OCI-LY3 (cell line): ENCODE measurements around the gene ITGA2.

Source experiments
- H2AFZ ChIP-seq: fragments of 200-600, 300-600 bp; shearing (Covaris generic); 2 replicates; pipeline ENCODE4 v1.6.0; 2014; ENCODE audit warnings: antibody characterized with exemption, low read depth, low read length
- H3K27ac ChIP-seq: fragments of 200-600, 300-600 bp; sonication (generic); 2 replicates; pipeline ENCODE4 v1.5.1; 2014; ENCODE audit warnings: mild to moderate bottlenecking, low read length, moderate library complexity, mixed read lengths
- H3K27me3 ChIP-seq: fragments of 200-600, 300-600 bp; sonication (generic); 2 replicates; pipeline ENCODE4 v1.6.1; 2014; ENCODE audit warnings: low read depth, low read length, mixed read lengths
- H3K36me3 ChIP-seq: fragments of 200-600, 300-600 bp; sonication (generic); replicated peaks from 2 replicates; pipeline ENCODE3; 2014; ENCODE audit warnings: low read depth, low read length, mixed read lengths
- H3K4me1 ChIP-seq: fragments of 300-600, 200-600 bp; sonication (generic); 2 replicates; pipeline ENCODE4 v1.6.1; 2014; ENCODE audit warnings: low read length, mixed read lengths
- H3K4me2 ChIP-seq: fragments of 200-600, 300-600 bp; sonication (generic); 2 replicates; pipeline ENCODE4 v1.6.1; 2014; ENCODE audit warnings: low read length, mixed read lengths
- H3K4me3 ChIP-seq: fragments of 300-600, 200-600 bp; sonication (generic); 2 replicates; pipeline ENCODE4 v1.5.1; 2014; ENCODE audit warnings: antibody characterized with exemption, mild to moderate bottlenecking, low read length, moderate library complexity
- H3K79me2 ChIP-seq: fragments of 300-600, 200-600 bp; shearing (Covaris generic); 2 replicates; pipeline ENCODE4 v1.6.1; 2014; ENCODE audit warnings: mild to moderate bottlenecking, low read length, mixed read lengths
- H3K9ac ChIP-seq: fragments of 300-600, 200-600 bp; shearing (Covaris generic); 2 replicates; pipeline ENCODE4 v1.6.0; 2014; ENCODE audit warnings: mild to moderate bottlenecking, low read length, moderate library complexity
- H3K9me3 ChIP-seq: fragments of 200-600, 300-600 bp; shearing (Covaris generic); 2 replicates; pipeline ENCODE4 v1.6.1; 2014; ENCODE audit warnings: low read length, mixed read lengths; ENCODE audit not compliant: insufficient read depth
- H4K20me1 ChIP-seq: fragments of 200-600, 300-600 bp; sonication (generic); 2 replicates; pipeline ENCODE4 v1.6.1; 2016; ENCODE audit warnings: low read length, mixed read lengths; ENCODE audit not compliant: insufficient read depth
- EZH2phosphoT487 ChIP-seq: fragments of 200-600 bp; shearing (Covaris generic); IDR thresholded peaks from 2 replicates; pipeline ENCODE4 v1.6.1; 2018; ENCODE audit warnings: antibody characterized with exemption, mixed run types, low read depth
- TF ChIP-seq, protein P1 (sequence below): fragments of 200-600, 300-600 bp; sonication (generic); IDR thresholded peaks from 2 replicates; pipeline ENCODE4 v1.5.1; 2014; ENCODE audit warnings: antibody characterized with exemption, low read length, low read depth

ITGA2 gene

DNA sequence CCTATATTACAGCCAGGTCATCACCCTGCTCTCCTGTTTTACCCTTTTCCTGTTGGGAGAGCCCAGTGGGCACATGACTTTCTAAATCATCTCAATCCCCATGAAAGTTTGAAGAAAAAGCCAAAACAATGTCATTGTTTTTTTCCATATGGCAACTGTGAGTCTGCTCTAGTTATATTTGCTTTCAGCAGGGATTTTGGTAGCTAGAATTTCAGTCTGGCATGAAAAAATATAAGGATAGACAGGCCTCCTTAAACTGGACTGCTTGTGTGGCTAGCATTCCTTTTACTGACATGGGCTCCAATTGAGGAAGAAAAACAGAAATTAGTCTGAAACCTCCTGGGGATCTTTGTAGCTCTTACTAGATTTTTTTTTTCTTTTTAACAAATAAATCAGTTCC is 94.8 kb downstream of the ITGA2 start:
- Histone ChIP-seq H2AFZ (no peak overlapping the region), H3K36me3 (peaks cover 42% of the 10 kb centered on the region)

DNA sequence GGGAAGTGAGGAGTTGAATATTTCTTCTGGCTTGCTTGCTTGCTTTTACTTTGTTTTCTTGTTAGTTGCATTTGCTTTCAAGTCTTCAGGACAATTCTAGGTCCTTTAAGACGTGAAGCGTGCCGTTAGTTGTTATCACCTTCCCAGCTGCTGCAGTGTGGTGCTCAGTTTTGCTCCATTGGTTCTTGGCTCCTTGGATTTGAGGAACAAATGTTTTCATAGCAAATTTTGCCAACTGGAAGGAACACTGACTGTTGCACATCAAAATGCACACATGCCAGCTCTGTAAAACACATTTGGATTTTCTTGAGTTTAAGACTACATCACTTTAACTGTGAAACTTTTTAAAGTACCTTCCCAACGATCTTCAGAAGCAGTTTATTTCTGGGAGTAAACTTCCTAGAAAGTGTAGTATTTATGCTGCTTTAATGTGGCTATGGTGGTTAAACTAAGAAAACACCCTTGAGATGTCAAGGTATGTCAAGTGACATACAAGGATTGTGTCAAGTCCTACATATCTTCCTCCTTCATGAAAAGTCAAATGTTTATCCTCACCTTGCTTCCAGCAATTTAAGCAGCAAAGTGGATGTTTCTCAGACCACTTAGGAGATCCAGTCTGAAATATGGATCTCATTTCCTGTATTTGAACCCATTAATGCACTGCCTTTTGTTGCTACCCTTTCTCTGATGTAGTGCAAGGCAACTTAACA is 95.5 kb downstream of the ITGA2 start:
- no peak overlapping the region for H2AFZ ChIP-seq
- no peak overlapping the region for H3K27ac ChIP-seq
- no peaks in the 10 kb centered on the region for H4K20me1 ChIP-seq
- no peak for TF ChIP-seq EZH2phosphoT487
- TF ChIP-seq, protein P1, sequence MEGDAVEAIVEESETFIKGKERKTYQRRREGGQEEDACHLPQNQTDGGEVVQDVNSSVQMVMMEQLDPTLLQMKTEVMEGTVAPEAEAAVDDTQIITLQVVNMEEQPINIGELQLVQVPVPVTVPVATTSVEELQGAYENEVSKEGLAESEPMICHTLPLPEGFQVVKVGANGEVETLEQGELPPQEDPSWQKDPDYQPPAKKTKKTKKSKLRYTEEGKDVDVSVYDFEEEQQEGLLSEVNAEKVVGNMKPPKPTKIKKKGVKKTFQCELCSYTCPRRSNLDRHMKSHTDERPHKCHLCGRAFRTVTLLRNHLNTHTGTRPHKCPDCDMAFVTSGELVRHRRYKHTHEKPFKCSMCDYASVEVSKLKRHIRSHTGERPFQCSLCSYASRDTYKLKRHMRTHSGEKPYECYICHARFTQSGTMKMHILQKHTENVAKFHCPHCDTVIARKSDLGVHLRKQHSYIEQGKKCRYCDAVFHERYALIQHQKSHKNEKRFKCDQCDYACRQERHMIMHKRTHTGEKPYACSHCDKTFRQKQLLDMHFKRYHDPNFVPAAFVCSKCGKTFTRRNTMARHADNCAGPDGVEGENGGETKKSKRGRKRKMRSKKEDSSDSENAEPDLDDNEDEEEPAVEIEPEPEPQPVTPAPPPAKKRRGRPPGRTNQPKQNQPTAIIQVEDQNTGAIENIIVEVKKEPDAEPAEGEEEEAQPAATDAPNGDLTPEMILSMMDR, result no peak
- no peak overlapping the region for H3K4me3 ChIP-seq
- no peak overlapping the region for H3K9ac ChIP-seq
- no peak overlapping the region for H3K4me2 ChIP-seq
- no peaks in the 10 kb centered on the region for H3K79me2 ChIP-seq
- no peaks in the 10 kb centered on the region for H3K9me3 ChIP-seq
- H3K4me1 ChIP-seq, result peaks cover 24% of the 10 kb centered on the region
- no peaks in the 10 kb centered on the region for H3K27me3 ChIP-seq
- peaks cover 40% of the 10 kb centered on the region for H3K36me3 ChIP-seq

More for the DNA sequence above, 94.8 kb downstream of the ITGA2 start:
- no peak overlapping the region for H3K27ac ChIP-seq
- H3K4me2 ChIP-seq, result no peak overlapping the region
- no peaks in the 10 kb centered on the region for H4K20me1 ChIP-seq
- peaks cover 17% of the 10 kb centered on the region for H3K4me1 ChIP-seq
- no peak overlapping the region for H3K4me3 ChIP-seq
- H3K79me2 ChIP-seq, result no peaks in the 10 kb centered on the region
- H3K27me3 ChIP-seq, result no peaks in the 10 kb centered on the region
- H3K9ac ChIP-seq, result no peak overlapping the region
- TF ChIP-seq, protein P1, result no peak
- no peak for TF ChIP-seq EZH2phosphoT487
- H3K9me3 ChIP-seq, result no peaks in the 10 kb centered on the region

DNA sequence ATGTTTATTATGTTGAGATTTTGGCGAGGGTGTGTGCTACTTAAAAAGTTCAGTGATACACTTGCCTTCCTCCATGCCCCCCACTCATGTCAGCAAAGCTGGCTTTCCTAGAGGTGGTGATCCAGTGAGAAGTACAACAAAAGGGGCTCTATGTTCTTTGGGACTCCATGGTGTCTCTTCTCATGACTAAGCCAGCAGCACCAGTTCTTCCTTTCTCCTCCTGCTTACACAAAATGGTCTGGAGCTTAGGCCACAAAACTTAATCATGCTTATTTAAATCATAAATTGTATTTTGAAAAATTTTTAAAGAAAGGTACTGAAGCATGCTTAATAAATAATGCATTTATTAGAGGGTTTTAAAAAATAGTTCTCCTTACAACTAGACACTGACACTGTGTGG is 98.0 kb downstream of the ITGA2 start:
- Histone ChIP-seq H3K9ac (no peak overlapping the region), H3K9me3 (no peaks in the 10 kb centered on the region), H3K27ac (no peak overlapping the region), H3K4me1 (peaks cover 46% of the 10 kb centered on the region), H3K27me3 (no peaks in the 10 kb centered on the region), H4K20me1 (no peaks in the 10 kb centered on the region), H3K4me2 (no peak overlapping the region), H2AFZ (no peak overlapping the region), H3K4me3 (no peak overlapping the region), H3K79me2 (no peaks in the 10 kb centered on the region), H3K36me3 (peaks cover 37% of the 10 kb centered on the region)
- TF ChIP-seq, protein P1, result no peak
- no peak for TF ChIP-seq EZH2phosphoT487

DNA sequence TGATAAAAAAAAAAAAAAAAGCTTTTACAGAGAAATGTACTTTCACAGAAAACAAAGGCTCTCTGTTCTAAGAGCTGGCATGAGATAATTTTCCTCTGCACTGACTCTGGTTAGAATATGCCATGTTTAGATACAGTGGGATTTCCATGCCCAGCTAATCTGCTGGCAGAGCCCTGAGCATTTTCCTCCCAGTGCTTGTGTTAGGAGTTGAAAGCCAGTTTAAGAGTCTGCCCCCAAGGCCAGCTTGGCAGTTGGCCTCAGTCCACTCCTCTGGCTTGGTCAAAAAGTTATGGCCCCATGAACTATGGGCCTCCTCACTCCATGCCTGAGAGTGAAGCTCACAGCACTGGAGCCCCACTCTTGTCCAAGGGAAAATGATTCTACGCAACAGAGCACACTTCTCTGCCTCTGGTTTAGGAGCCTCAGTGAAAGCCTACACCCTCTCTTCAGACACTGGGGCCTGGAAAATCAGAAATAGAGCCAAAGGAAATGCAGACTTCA is 98.5 kb downstream of the ITGA2 start:
- no peak overlapping the region for H3K9ac ChIP-seq
- no peaks in the 10 kb centered on the region for H3K79me2 ChIP-seq
- H3K9me3 ChIP-seq, result no peaks in the 10 kb centered on the region
- no peaks in the 10 kb centered on the region for H4K20me1 ChIP-seq
- peaks cover 38% of the 10 kb centered on the region for H3K36me3 ChIP-seq
- H2AFZ ChIP-seq, result no peak overlapping the region
- peaks cover 51% of the 10 kb centered on the region for H3K4me1 ChIP-seq
- no peak for TF ChIP-seq EZH2phosphoT487
- TF ChIP-seq, protein P1, result no peak
- no peak overlapping the region for H3K4me3 ChIP-seq
- no peaks in the 10 kb centered on the region for H3K27me3 ChIP-seq
- 0 out of 2 replicates have a peak overlapping the region, but pooled peaks have one; percentile 12 for H3K27ac ChIP-seq
- no peak overlapping the region for H3K4me2 ChIP-seq
